Activated CD4-positive, alpha-beta T cell treated with anti-CD3 and anti-CD28 coated beads, Interleukin-2, amount 50 U/mL, for 4 hours (primary cell): ENCODE results near the gene PIR.

Experiments
- DNase-seq, 2 experiments: peaks; one replicate each; pipeline ENCODE4 v3.0.0-alpha.2; 2020

The PIR gene

DNA sequence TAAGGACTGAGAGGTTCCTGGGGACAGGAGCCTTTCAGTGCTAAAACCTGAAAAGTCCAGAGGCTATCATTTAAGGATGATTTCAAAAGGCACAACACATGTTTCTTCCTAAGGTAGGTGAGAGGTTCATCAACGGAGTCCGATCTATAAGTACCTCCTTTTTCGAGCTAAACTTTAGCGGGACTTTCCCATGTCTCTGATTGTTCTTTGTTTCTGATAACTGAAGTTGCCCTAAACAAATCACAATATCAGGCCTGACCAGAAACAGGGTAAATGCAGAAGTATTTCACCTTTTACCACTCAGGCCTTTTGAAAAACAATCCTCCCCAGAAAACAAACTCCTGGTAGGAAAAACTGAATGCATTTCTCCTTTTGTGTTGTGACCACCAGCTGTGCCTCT lies 17.6 kb downstream of the PIR start:
- DNase-seq: no peak

DNA sequence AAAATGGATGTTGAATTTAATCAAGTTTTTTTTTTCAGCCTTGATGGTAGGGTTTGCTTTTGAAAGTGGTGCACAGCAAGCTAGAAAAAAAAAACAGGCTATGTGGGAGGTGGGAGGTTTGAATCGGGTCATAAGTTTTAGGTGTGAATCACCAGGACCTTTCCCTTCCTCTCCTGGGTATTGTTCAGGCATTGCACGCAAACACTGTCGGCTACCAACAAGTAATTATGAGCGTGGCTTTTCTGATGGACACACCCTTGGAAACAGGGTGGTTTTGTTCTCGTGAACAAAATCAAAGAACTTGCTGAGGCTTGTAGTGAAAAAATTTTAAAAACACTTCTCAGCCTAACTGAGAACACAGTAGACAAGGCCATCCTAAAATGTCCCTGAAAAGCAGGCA lies 18.1 kb downstream of the PIR start:
- DNase-seq: no peak

DNA sequence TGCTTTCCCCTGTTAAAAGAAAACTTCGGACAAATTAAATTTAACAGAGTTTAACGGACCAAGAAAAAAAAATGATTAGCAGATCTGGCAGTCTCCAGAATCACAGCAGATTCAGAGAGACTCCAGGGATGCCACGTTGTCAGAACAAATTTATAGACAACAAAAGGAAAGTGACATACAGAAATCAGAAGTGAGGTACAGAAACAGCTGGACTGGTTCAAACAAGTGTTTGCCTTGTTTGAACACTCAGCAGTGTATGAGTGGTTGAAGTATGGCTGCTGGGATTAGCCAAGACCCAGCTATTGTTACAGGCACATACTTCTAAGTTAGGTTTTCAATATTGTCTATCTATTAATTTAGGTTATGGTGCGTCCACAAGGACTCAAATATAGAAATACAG lies 19.1 kb downstream of the PIR start:
- no peak for DNase-seq

DNA sequence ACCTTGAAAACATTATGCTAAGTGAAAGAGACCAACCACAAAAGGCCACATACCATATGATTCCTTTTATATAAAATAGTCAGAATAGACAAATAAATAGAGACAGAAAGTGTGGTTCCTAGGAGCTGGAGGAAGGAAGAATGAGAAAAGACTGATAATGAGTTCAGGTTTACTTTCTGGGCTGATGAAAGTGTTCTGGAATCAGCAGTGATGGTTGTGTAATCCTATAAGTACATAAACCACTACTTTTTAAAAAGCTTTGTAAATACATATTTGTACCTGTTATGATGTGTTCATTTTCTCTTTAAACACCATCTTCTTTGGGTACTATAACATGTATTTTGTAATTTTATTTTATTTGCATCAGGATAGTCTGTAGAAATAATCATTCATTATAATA lies 20.6 kb downstream of the PIR start:
- DNase-seq: no peak

DNA sequence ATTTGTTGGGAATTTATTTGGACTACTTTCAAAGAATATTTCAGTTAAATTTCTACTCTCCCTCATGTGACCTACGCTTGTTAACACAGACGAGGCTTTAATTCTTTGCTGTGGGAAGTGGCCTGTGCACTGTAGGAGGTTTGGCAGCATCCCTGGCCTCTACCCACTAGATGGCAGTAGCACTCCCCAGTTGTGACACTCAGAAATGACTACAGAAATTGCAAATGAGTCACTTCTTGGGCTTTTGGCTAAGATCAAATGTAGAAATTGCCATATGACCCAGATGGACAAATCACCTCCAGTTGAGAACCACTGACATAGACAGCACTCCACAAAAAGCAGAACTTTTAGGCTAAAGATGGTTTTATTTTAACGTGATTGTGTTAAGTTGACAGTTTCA lies 22.1 kb downstream of the PIR start:
- peak; percentile 17 to 34 for DNase-seq

DNA sequence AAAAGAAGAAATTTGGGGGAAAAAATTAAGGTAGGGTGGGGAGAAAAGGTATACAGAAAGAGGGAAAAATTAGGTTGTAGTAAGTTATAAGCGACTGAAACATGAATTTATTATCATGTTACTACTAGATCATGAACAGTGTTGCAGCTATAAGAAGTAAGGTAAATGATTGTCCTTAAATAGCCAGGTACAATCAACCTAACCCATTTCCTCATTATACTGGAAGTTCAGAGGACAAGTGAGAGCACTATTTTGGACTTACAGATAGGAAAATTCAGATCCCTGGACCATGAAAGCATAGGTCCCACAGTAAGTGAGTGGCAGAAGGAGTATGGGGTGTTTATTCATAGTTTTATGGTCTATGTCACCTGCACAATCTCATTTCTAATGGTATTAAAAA lies 23.5 kb downstream of the PIR start:
- no peak for DNase-seq

DNA sequence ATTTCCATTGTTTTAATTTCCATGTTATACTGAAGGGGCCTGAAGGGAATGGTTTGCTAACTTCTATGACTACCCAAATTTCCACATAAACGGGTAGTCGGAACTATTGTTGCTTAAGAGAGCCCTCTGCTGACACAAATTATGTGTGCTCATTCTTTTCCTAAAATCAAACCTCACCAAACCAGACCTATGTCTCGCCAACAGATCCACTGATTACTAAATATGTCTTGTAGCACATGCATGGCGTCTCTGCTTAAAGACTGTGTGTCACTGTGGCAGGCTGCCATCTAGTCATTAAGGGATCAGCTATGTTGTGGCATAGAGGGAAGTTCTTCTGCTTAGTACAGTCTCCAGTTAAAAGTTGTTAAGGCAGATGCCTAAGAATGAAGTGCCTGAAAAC lies 25.1 kb downstream of the PIR start:
- no peak for DNase-seq

DNA sequence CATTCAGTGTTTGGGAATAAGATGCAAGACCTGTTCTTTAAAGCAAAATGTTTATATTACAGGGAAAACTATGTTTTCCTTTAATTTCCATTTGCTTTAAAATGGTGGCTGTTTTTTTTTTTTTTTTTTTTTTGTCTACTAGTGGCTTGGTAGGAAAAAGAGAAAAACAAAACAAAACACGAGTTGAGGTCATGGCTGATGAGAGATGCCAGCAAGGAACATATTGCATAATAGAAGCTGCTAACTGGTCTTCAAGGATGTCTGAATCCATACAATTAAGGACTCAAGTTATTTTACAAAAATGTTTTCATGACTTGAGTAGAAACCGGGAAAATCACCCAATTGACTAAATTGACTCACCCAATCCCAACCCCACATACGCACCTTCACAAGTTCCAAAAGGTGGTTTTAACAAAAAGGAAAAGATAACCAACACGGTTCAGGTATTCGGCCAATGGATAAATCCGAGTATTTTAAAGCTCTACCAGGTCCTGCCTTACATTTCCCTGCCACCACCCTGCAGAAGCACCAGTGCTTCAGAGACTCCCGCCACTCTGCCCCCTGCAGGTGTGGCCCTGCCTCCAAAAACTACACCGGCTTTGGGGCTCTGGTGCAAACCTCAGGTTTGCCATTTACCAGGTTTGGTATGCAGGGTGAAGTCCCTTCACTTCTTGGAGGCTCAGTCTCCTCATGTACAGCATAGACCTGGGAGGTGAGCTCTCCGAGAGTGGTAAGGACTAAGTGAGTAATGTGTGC lies 27.1 kb downstream of the PIR start:
- no peak for DNase-seq

DNA sequence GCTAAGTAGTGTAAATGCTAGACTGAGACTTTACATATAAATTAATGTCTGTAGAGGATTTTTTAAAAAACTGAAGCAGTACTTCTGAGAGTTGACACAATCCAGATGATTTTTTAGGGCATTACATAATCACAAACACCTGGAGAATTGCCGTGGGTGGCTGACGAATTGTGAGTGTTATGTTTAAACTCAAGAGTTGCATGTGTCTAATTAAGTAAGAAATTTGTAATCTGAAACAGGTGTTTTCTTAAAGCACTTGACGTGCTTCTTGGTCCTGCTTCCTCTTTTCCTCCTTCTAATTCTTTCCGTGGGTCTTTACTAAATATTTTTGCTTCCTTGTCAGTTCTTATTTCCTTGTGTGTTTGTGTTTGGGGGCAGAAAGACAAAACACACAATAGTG lies 27.8 kb downstream of the PIR start:
- no peak for DNase-seq

DNA sequence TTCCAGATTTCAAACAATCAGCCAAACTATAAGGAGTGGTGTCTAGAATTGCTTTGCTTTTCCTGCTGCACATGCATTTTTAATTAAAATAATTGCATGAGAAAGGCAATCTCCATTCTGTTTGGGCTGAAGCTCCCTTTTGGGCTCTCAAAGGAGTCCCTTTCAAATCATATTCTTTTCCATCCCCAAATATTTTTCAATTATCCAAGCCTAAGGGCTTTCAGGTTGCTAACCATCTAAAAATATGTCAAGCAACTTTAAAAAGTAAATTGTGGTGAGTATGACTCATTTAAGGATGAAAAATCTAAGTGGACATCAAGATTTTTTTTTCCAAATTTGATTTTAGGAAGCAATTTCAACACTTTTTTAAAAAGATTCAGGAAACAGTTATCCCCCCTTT lies 28.4 kb downstream of the PIR start:
- DNase-seq: no peak

DNA sequence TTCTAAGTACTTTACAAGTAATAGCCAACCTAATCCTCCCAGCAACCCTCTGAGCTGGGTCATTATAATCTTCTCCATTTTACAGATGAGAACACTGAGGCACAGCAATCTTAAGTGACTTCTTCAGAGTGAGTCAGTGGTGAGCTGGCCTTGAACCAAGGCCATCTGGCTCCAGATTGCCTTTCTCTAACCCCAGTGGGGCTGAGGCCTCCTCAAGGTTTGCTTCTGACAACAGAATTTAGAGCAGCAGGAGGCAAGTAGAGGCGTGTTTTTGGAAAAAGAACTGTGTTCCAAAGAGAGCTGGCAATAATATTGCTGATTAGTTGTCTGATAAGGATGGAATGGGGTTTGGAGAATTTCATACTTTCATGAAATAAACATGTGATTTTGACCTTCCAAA lies 41.2 kb downstream of the PIR start:
- no peak for DNase-seq

DNA sequence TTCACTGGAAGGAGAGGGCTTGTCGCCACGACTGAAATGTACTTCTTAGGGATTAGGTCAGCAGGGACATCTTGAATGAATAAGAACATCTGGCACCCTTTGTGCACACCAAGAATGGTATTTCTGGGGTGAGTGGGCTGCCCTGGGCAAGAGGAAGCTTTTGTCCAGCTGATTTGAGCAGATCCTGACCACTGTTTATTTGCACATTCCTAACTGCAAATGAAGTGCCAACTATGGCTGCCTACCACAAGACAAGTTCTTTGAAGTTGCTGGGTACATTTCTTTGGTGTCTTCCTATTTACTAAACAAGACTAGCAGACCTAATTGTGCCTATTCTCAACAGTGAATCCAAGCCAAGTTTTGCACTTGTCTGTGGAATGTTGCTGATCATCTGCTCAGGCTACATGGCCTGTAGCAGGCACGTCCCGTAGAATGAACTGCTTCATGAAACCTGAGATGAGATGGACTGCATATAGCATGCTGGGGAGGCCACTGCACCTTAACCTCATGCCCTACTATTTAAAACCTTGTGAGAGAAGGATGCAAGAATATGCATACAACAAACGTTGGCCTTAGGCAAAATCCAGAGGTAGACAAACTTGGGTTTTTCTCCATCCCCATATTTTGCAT lies 45.0 kb downstream of the PIR start:
- no peak for DNase-seq

DNA sequence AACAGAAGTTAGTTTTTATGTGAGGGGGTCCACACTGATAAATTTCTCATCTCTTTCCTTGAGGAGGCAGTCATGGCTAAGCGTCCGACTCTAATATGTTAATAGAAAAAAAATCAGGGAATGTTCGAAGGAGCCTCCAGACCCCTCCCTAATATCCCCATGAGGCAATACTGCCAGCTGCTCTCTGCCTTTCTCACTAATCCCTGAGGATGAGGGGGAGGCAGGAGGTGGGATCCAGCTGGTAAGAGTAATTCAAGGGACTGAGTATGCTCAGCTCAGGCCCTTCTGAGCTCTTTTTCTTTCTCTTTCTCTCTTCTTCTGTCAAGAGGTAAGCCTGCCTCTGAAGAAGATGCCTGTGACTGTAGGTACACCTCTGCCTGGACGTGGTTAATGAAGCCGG lies 51.7 kb downstream of the PIR start:
- DNase-seq: no peak

DNA sequence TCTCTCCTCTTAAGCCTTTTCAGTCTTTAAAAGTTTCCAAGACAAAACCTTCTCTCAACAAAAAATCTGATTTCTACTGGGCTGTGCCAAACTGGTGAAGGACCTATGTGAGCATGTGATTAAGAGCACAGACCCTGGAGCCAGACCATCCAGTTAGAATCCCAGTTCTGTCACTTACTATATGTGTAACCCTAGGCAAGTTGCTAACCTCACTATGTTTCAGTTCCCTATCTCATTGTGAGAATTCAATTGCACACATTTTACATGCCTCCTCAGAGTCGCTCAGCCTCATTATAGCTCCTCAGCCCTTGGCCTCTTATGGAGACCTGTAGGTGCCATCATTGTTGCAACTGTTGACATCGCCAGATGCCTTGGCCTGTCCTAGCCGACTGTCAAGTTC lies 54.8 kb downstream of the PIR start:
- DNase-seq: no peak

DNA sequence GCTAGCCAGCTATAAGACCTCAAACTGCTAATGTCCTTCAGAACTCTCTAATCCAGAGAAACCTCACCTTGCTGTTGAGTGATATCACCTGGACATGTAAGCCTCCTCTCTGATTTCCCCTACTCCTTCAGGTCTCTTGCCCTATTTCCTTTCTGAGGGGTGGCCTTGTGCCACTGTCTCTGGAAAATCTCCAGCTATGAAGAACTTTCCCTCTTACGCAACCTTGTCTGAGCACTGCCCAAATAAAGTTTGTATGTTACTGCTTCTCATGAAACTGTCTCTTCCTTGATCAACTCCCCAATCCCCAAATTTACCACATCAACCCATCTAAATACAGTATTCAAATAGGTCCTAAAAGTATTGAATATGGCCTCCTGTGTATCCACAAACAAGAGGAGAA lies 55.4 kb downstream of the PIR start:
- DNase-seq: no peak

DNA sequence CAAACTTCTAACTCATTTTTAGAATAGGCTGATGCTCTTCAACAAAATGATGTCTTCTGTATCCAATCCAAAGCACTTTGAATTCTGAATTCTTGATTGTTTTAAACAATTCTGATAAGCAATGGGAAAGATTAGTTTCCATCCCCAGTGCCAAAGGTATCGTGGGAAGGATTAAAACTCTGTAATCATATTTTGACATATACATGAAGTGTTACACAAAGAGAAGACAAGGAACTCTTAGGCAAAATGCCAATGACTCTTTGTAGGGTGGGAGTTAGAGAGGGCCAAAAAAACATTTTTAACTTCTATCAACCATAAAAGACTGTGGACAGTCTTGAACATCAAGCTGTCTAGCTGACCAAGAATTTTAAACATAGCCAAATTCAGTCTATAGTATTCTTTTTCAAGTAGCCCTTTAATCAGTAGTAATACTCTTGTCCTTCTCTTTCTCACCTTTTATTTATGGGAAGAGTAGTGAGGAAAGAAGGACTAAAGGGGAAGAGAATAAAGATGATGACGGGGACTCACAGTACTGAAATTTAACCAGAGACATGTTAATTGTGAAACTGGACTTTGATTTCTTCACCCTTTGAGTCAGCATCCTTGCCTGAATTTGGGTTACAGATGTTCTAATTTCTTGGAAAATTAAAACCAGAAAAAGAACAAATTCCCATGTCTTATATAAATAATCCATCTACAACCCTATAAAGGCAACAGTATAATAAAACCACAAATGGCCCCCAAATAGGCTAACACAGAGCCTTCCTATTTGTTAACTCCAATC lies 57.1 kb downstream of the PIR start:
- DNase-seq: no peak

DNA sequence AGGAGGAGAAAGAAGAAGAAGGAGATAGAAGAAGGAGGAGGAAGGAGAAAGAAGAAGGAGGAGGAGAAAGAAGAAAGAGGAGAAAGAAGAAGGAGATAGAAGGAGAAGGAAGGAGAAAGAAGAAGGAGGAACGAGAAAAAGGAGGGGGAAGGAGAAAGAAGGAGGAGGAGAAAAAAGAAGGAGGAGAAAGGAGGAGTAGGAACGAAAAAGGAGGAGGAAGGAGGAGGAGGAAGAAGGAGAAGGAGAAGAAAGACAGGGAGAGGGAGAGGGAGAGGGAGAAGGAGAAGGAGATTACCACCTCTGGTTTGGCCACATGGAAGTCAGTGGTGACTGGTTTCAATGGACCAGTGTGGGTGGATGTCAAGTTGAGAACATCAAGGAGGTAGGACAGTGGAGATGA lies 58.9 kb downstream of the PIR start:
- no peak for DNase-seq

DNA sequence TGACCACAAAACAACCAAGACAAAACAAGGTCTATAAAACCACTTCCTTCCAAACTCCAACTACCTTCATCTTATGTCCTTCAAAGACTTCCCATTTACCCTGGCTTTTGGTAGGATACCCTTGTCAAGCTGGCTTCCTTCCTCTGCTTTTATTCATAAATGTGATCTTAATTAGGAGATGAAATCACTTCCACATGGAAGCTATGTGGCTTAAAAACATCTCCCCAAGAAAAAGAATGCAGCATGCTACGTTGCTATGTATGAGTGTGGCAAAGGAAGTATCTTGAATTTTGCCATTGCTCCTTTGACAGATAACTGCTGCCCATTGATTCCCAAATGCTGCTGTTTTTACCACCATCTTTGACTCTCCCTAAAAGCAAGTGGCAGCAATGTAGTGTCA lies 62.5 kb downstream of the PIR start:
- DNase-seq: no peak

DNA sequence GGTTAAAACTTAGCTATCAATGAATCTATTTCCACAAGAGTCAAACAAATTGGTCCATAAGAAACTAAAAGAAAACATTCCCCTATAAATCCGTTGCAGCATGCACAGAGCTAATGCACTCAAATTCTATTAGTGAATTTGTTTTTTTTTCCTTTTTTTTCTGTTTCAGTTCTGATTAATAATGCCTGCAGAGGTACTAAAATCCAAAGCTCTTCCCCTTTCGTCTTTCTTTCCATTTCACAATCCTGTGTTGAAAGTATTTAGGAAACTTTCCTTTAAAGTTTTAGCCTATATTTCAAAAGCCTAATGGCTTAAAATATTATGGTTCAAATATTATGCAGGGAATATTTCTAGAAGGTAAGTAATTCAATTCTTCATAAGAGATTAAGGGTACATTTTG lies 63.1 kb downstream of the PIR start:
- no peak for DNase-seq

DNA sequence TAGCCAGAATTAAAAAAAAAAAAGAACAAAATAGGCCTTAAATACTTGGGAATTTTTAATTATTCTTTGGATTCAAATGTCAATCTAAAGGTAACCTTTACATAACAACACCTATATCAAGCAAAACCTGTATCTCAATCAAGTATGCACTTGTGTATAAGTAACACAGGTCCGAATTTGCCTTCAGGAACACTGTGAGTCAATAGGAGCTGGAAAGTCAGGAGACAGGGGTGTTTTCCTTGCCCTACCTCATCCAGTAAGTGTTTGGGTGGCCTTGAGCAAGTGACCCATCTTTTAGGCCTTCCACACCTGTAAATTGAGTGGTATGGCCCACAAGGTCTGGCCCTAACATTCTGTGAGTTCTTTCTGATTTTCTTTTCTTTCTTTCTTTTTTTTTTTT lies 68.1 kb downstream of the PIR start:
- no peak for DNase-seq

DNA sequence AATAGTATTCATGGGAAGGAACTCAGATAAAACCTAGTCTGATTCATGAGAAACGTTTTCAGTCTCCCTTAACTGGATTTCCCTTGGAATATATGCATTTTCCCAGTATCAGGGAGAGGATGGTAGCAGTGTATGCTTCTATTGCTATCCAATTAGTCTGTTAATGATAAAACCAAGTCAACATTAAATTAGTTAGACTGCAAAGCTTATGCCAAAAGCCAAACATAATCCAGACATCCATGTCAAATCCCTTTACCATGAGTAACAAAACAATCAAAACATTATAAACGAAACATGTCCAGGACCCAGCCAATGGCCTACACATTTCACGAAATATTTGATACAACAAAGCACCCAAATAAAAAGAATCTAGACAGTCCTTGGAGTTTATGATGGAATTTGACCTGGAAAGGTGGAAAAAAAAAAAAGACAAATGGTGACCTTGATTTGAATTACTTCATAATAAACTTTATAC lies 74.4 kb downstream of the PIR start:
- no peak for DNase-seq

DNA sequence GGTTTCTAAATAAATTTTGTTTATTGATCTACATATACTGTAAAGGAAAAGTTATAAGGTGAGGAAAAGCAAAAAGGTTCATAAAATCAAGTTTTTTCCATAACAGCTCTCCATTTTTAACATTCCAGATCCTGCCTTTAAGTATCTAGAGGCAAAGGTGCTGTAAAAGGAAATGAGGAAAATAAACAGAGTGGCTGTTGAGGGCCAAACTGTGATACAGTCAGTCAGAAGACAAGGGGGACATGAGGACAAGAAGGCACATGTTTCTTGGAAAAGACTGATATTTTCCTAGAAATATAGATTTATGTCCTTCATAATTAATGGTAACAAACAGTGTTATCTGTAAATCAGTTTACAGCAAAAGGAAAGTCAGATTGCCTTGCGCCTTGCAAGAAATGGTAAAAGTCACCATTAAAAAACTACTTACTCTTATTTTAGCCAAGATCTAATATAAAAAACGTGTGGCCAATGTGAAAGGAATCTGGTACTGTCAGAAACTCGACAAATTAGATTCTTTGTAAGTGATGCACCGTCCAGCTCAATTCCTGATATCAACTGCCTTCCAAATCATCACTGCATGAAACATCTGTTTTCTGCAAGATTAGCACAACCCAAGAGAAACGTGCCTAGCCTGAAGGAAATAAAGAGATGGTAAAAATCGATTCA lies 75.0 kb downstream of the PIR start:
- no peak for DNase-seq

DNA sequence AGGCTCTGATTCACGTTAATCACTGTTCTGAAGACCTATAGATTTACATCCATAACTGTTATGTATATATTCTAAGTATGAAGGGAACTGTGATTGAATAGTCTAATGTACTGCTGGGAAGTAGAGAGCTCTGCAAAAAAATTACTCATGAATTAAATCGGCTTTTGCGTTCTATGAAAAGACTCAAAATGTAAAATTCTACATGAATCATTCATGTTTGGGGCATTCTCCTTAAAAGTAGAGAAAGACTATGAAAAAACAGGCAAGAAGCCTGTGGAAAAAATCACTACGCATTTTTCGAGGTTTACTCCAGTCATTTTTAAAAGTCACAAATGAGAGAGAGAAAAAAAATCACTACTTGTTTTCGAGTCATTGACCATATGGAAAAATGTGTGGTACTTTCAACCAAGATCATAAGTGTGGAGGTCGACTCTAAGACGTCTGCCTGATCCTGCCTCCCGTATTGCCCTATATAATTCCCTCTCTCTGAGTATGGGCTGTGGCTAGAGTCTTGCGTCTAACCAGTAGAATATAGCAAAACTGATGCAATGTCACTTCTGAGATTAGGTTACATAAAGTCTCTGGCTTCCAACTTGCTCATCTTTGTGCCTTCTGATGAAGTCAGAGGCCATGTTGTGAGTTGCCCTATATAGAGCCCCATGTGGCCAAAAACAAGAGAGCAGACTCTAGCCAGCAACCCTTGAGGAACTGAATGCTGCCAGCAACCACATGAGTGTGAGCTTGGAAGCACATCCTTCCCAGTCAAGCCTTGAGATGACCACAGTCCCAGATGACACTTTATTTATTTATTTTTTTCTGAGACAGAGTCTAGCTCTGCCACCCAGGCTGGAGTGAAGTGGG lies 76.8 kb downstream of the PIR start:
- no peak for DNase-seq
